ENCODE results near the gene PIKFYVE. TPM values are rescaled to one million over a fixed set of nuclear protein-coding genes. Genes with fewer than 3 reads are reported as not detected.

Gene PIKFYVE
- total and polyA plus RNA-seq, 2 experiments from 2014 or later = 7.3 to 24.3 TPM

DNA sequence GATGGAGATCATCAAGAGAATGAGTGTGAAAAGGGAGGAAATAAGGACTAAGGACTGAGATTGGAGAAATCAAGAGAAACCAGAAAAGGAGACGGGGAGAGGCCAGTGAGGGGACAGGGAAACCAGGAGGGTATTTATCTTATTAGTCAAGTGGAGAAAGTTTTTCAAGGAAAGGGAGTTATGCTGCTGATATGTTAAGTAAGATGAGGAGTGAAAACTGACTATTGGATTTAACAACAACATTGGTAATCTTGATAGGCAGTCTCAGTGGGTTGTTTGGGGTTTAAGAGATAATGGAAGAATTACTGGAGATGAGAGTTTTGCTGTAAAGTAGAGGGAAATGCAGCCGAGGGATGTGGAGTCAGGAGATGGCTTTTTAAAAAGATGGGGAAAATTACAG is 30.6 kb downstream of the PIKFYVE start:
- no peak for DNase-seq (ENCODE audit: low read depth in 1 of 2, low spot score in 1 of 2)
- H3K27ac ChIP-seq = no peak overlapping the region
- TF ChIP-seq, protein P1, sequence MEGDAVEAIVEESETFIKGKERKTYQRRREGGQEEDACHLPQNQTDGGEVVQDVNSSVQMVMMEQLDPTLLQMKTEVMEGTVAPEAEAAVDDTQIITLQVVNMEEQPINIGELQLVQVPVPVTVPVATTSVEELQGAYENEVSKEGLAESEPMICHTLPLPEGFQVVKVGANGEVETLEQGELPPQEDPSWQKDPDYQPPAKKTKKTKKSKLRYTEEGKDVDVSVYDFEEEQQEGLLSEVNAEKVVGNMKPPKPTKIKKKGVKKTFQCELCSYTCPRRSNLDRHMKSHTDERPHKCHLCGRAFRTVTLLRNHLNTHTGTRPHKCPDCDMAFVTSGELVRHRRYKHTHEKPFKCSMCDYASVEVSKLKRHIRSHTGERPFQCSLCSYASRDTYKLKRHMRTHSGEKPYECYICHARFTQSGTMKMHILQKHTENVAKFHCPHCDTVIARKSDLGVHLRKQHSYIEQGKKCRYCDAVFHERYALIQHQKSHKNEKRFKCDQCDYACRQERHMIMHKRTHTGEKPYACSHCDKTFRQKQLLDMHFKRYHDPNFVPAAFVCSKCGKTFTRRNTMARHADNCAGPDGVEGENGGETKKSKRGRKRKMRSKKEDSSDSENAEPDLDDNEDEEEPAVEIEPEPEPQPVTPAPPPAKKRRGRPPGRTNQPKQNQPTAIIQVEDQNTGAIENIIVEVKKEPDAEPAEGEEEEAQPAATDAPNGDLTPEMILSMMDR (IDR thresholded peaks at IDR 0.05; ENCODE audit: low read depth, low read length) = no peak
- H3K27me3 ChIP-seq = no peaks in the 10 kb centered on the region
- no peaks in the 10 kb centered on the region for H3K9me3 ChIP-seq (ENCODE audit: low read depth)
- peaks cover 28% of the 10 kb centered on the region for H3K36me3 ChIP-seq
- peaks cover 5% of the 10 kb centered on the region for H3K4me1 ChIP-seq (ENCODE audit: low read depth)
- H3K4me3 ChIP-seq = no peak overlapping the region

DNA sequence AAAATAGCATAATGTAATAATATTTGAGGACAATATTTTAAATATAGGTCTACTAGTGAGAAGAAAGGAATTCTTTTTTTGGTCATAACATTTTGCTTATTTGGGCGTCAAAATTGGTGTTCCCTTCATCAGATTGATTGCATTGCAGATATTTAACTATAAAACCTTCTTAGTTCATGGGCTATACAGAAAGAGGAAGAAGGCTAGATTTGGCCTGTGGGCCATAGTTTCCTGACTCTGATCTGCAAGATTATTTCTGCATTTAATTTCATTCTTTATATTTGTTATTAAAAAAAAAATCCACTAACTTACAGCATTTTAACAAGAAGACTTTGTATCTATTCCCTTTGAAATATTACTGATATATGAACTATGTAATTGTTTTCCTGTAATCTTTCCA is 31.9 kb downstream of the PIKFYVE start:
- no peaks in the 10 kb centered on the region for H3K9me3 ChIP-seq (ENCODE audit: low read depth)
- H3K4me3 ChIP-seq = no peak overlapping the region
- H3K4me1 ChIP-seq (ENCODE audit: low read depth) = peaks cover 5% of the 10 kb centered on the region
- H3K27me3 ChIP-seq = no peaks in the 10 kb centered on the region
- no peak for DNase-seq (ENCODE audit: low read depth in 1 of 2, low spot score in 1 of 2)
- TF ChIP-seq, protein P1 (IDR thresholded peaks at IDR 0.05; ENCODE audit: low read depth, low read length) = no peak
- H3K27ac ChIP-seq = no peak overlapping the region
- peaks cover 33% of the 10 kb centered on the region for H3K36me3 ChIP-seq

DNA sequence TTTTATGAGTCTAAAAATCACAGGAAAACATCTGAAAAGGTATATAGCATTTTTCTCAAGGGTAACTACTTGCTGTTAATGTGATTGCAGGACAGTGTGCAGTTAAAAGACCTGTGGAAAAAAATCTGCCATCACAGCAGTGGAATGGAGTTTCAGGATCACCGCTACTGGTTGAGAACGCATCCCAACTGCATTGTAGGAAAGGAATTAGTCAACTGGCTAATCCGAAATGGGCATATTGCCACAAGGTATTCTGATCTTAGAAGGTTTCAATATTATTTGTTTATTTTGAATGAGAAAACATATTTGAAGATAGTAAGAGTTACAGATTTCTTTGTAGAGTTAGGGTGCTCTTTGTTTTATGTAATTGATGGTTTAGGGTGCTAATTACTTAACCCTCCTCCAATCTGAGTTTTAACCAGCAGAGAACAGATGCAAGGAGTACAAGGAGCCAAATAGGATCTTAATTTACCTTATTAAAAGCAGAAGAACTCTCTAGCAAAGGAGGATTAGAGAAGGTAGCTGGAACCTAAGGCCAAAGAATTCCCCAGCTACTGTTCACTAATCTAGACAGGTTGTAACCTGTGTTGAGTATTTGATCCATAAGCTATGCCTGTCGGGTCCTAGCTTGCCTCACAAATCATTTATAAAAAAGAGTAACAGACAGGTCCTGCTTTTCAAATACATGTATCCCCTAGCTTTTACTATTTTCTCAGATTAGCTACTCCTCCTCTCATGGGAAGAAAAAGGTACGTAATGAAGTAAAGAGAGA is 35.0 kb downstream of the PIKFYVE start:
- H3K27ac ChIP-seq = no peak overlapping the region
- DNase-seq (ENCODE audit: low read depth in 1 of 2, low spot score in 1 of 2) = no peak
- H3K9me3 ChIP-seq (ENCODE audit: low read depth) = no peaks in the 10 kb centered on the region
- H3K36me3 ChIP-seq = peaks cover 54% of the 10 kb centered on the region
- H3K4me1 ChIP-seq (ENCODE audit: low read depth) = peaks cover 5% of the 10 kb centered on the region
- H3K4me3 ChIP-seq = no peak overlapping the region
- TF ChIP-seq, protein P1 (IDR thresholded peaks at IDR 0.05; ENCODE audit: low read depth, low read length) = no peak
- no peaks in the 10 kb centered on the region for H3K27me3 ChIP-seq

DNA sequence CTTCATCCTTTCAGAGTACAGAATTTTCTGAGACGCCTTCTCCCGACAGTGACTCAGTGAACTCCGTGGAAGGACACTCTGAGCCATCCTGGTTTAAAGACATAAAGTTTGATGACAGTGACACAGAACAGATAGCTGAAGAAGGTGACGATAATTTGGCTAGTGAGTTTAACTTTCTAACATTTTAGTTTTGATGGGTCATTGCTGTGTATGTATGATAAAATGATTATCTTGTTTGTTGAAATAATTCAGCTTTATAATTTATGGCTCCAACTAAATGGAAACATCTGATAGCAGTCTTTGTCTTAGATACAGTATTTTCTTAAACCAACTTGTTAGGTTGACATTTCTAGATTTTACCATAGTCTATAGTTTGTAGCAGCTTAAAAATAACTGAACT is 38.1 kb downstream of the PIKFYVE start:
- no peak for DNase-seq (ENCODE audit: low read depth in 1 of 2, low spot score in 1 of 2)
- Histone ChIP-seq H3K4me3 (no peak overlapping the region), H3K9me3 (ENCODE audit: low read depth) (no peaks in the 10 kb centered on the region), H3K27ac (no peak overlapping the region), H3K36me3 (peaks cover 50% of the 10 kb centered on the region), H3K4me1 (ENCODE audit: low read depth) (no peaks in the 10 kb centered on the region), H3K27me3 (no peaks in the 10 kb centered on the region)
- TF ChIP-seq, protein P1 (IDR thresholded peaks at IDR 0.05; ENCODE audit: low read depth, low read length) = no peak

DNA sequence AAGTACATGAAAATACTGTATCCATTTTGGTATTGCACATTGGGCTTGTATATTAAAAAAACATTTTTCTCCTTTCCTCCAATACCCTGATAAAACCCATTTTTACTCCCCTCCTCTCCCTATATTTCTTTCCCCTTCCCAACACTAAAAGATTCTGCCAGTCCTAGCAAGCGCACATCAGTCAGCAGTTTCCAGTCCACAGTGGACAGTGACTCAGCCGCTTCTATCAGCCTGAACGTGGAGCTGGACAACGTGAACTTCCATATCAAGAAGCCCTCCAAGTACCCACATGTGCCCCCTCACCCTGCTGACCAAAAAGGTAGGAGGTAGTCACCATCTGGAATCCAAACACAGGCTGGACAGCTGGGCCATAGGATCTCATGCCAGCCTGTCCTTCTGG is 38.6 kb downstream of the PIKFYVE start:
- Histone ChIP-seq H3K4me3 (no peak overlapping the region), H3K36me3 (peaks cover 46% of the 10 kb centered on the region), H3K27ac (no peak overlapping the region), H3K4me1 (ENCODE audit: low read depth) (no peaks in the 10 kb centered on the region), H3K27me3 (no peaks in the 10 kb centered on the region), H3K9me3 (ENCODE audit: low read depth) (no peaks in the 10 kb centered on the region)
- no peak for DNase-seq (ENCODE audit: low read depth in 1 of 2, low spot score in 1 of 2)
- TF ChIP-seq, protein P1 (IDR thresholded peaks at IDR 0.05; ENCODE audit: low read depth, low read length) = no peak
